Measurements from ENCODE around the gene GLRX5. TPM values are rescaled to one million over a fixed set of nuclear protein-coding genes. Genes with fewer than 3 reads are reported as not detected.

GLRX5 gene
- total RNA-seq, 1 donor from 2014 or later, result 59.4 TPM

DNA sequence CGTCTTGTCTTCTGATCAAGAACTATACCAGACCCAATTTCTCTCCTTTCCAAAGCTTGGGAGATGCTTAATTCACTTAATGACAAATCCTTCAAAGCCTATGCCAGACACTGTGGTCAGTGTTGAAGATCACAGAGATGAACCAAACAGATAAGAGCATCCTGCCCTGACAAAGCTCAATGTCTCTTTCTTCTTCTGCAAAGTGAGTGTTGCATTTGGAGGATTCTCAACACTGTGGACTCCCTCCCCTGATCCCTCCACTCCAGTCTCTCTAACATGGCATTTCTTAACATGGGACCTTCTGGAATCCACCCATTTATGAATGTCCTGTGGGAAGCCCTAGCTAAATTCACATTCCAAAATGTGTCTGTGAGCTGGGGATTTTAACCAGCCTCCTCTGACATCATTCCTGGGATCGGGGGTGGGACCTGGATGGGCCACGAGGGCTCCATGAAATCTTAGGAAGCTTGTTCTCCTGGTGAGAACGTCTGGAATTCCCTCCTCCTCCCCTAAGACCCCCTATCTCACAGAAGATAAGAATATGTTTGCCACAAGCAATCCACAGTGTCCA lies 38.7 kb upstream of the GLRX5 start:
- Mint-ChIP-seq H3K4me3 (no peak overlapping the region), H3K27me3 (peaks cover 12% of the 10 kb centered on the region), H3K27ac (no peak overlapping the region), H3K4me1 (ENCODE audit: unreplicated experiment) (peaks cover 29% of the 10 kb centered on the region), H3K36me3 (no peaks in the 10 kb centered on the region), H3K9me3 (peaks cover 7% of the 10 kb centered on the region)
- TF ChIP-seq CTCF (conservative IDR thresholded peaks at IDR 0.05), result no peak
- DNase-seq (ENCODE audit: extremely low spot score, unreplicated experiment), result no peak

GRCh38 chr14:95496690-95497259 lies 38.1 kb upstream of the GLRX5 start:
- DNase-seq (ENCODE audit: extremely low spot score, unreplicated experiment), result no peak
- Mint-ChIP-seq H3K9me3 (peaks cover 6% of the 10 kb centered on the region), H3K27me3 (peaks cover 16% of the 10 kb centered on the region), H3K27ac (no peak overlapping the region), H3K4me1 (ENCODE audit: unreplicated experiment) (peaks cover 32% of the 10 kb centered on the region), H3K36me3 (no peaks in the 10 kb centered on the region), H3K4me3 (no peak overlapping the region)
- TF ChIP-seq CTCF (conservative IDR thresholded peaks at IDR 0.05), result no peak

- Mint-ChIP-seq H3K4me3 (no peak overlapping the region), H3K36me3 (no peaks in the 10 kb centered on the region), H3K27ac (no peak overlapping the region), H3K4me1 (ENCODE audit: unreplicated experiment) (peaks cover 32% of the 10 kb centered on the region), H3K9me3 (no peaks in the 10 kb centered on the region), H3K27me3 (peaks cover 16% of the 10 kb centered on the region)
- TF ChIP-seq CTCF (conservative IDR thresholded peaks at IDR 0.05), result no peak
- DNase-seq (ENCODE audit: extremely low spot score, unreplicated experiment), result no peak
Measured at GRCh38 chr14:95497561-95498011, 37.3 kb upstream of the GLRX5 start.

DNA sequence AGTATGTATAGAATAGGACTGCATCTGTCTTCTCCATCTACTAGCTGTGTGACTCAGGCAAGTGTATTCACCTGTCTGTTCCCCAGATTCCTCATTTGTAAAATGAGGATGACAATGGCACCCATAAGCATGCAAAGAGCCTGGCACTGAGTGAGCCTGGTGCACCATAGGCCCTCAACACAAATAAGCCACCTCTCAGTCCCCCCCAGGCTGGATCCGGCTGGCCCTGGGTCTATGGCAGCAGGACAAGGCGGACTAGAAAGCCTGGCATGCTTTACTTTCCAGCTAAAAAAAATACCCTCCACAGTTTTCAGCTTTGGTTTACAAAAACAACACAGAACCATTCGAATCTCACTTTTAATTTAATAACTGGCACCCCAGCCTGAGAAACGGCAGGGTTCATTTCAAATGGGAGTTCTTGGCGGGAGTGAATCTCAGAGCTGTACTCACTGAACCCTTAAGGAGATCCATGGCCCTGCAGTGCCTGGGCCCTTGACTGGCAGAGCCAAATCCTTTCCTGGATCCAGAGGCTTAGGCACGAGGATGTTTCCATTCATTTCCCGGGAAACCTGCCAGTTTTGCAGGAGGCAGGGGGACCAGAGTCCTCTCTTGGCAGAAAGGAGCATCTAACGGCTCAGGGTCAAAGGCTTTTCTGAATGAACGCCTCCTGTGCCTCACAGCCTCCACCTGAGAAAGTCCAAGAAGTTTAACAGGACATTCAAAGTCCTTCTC lies 36.1 kb upstream of the GLRX5 start:
- no peak for DNase-seq (ENCODE audit: extremely low spot score, unreplicated experiment)

DNA sequence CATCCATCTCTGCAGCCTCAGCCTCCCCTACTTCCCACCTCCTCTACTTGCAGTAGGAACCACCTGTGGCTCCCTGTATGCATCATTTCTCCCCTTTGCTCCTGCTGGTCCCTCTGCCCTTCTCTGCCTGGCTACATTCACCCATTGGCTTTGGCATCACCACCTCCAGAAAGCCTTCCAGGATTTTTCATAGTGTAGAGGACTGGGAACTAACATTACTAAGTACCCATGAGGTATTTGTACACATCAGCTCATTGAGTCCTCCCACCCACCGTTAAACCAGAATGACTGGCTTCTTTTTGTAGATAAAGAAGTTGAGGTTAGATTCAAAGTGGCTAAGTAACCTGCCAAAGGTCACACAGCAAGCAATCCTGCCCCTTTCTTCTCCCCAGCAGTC lies 35.5 kb upstream of the GLRX5 start:
- no peak for DNase-seq (ENCODE audit: extremely low spot score, unreplicated experiment)
- no peak for TF ChIP-seq CTCF (conservative IDR thresholded peaks at IDR 0.05)
- Mint-ChIP-seq H3K27ac (no peak overlapping the region), H3K36me3 (no peaks in the 10 kb centered on the region), H3K4me3 (no peak overlapping the region), H3K4me1 (ENCODE audit: unreplicated experiment) (peaks cover 31% of the 10 kb centered on the region), H3K27me3 (peaks cover 14% of the 10 kb centered on the region), H3K9me3 (no peaks in the 10 kb centered on the region)

More for the DNA sequence above, 36.1 kb upstream of the GLRX5 start:
- H3K27me3 Mint-ChIP-seq, result peaks cover 17% of the 10 kb centered on the region
- TF ChIP-seq CTCF (conservative IDR thresholded peaks at IDR 0.05), result no peak
- no peaks in the 10 kb centered on the region for H3K36me3 Mint-ChIP-seq
- H3K27ac Mint-ChIP-seq, result peak overlapping the region; percentile 48
- peaks cover 32% of the 10 kb centered on the region for H3K4me1 Mint-ChIP-seq (ENCODE audit: unreplicated experiment)
- H3K9me3 Mint-ChIP-seq, result no peaks in the 10 kb centered on the region
- H3K4me3 Mint-ChIP-seq, result no peak overlapping the region

Measured in type B pancreatic cell (in vitro differentiated cells).